22Rv1 (cell line): Measurements from ENCODE around the gene XPA.

ENCODE experiments used
- ZFX ChIP-seq: fragments of 450-650 bp; IDR thresholded peaks from 2 replicates; pipeline ENCODE4 v1.6.1; 2017; ENCODE audit warnings: antibody characterized with exemption, borderline replicate concordance
- TF ChIP-seq, protein P1 (sequence below): fragments of 450-650 bp; IDR thresholded peaks from 2 replicates; pipeline ENCODE4 v1.5.1; 2017; ENCODE audit warnings: mild to moderate bottlenecking

DNA sequence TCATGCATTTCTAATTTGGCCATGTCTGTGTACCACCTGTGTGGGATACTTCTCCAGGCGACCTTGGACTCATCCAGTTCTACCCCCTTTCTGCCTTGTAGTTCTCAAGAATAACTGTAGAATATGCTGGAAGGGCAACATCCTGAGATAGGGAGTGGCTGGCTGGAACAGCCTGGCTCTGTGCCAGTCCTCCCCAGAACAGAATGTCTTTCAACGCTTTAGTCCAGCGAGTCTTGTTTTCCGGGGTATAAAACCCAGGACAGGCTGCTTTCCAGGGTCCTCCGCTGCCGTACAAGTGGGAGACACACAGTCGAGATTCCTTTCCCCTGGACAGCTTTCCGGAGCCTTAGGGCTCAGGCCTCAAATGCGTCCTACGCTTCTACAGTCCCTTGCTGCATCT lies 45.4 kb upstream of the XPA start:
- TF ChIP-seq, protein P1, sequence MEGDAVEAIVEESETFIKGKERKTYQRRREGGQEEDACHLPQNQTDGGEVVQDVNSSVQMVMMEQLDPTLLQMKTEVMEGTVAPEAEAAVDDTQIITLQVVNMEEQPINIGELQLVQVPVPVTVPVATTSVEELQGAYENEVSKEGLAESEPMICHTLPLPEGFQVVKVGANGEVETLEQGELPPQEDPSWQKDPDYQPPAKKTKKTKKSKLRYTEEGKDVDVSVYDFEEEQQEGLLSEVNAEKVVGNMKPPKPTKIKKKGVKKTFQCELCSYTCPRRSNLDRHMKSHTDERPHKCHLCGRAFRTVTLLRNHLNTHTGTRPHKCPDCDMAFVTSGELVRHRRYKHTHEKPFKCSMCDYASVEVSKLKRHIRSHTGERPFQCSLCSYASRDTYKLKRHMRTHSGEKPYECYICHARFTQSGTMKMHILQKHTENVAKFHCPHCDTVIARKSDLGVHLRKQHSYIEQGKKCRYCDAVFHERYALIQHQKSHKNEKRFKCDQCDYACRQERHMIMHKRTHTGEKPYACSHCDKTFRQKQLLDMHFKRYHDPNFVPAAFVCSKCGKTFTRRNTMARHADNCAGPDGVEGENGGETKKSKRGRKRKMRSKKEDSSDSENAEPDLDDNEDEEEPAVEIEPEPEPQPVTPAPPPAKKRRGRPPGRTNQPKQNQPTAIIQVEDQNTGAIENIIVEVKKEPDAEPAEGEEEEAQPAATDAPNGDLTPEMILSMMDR: no peak
- no peak for TF ChIP-seq ZFX
